OCI-LY7 (cell line): Measurements from ENCODE around the gene ZNF232. TPM values are rescaled to one million over a fixed set of nuclear protein-coding genes. Genes with fewer than 3 reads are reported as not detected.
"Not testable (repeated sequence)": the region's sequence is repeated elsewhere in the genome, so short reads cannot be mapped to it uniquely, and the experiment has no call there.

Experiments
- BruUV-seq: library from RNA; stranded (reverse); fragments of 400-500 nt; replicated peaks from 2 replicates; lab custom pipeline; 2021; lab: Mats Ljungman, UMichigan
- CTCF ChIA-PET: fragments of 300-600 bp; sonication (Branson Sonifier 250); formaldehyde crosslinking; loops from one replicate; lab custom pipeline; 2022; ENCODE audit warnings: antibody characterized with exemption; ENCODE audit not compliant: unreplicated experiment; lab: Charles Lee
- POLR2A ChIA-PET: fragments of 300-600 bp; sonication (Branson Sonifier 250); formaldehyde crosslinking; loops from one replicate; lab custom pipeline; 2022; ENCODE audit warnings: antibody characterized with exemption; lab: Charles Lee
- DNase-seq: peaks from one replicate; pipeline ENCODE4 v3.0.0-alpha.2; 2015; ENCODE audit warnings: low spot score
- H2AFZ ChIP-seq: fragments of 200-600 bp; sonication (generic), shearing (Covaris generic); 2 replicates; pipeline ENCODE4 v1.6.1; 2014; ENCODE audit warnings: mild to moderate bottlenecking, antibody characterized with exemption, low read length, moderate library complexity
- H3K27ac ChIP-seq: fragments of 200-600 bp; sonication (generic); 2 replicates; pipeline ENCODE4 v1.5.1; 2014; ENCODE audit warnings: mixed run types, low read depth, mild to moderate bottlenecking, moderate library complexity, low read length, inconsistent platforms; ENCODE audit not compliant: poor library complexity, severe bottlenecking
- H3K36me3 ChIP-seq: fragments of 200-600 bp; sonication (generic); 2 replicates; pipeline ENCODE4 v1.6.1; 2014; ENCODE audit warnings: mild to moderate bottlenecking, antibody characterized with exemption, low read length, moderate library complexity, mixed read lengths; ENCODE audit not compliant: insufficient read depth
- H3K4me1 ChIP-seq: fragments of 200-600 bp; sonication (generic); 2 replicates; pipeline ENCODE4 v1.5.1; 2014; ENCODE audit warnings: mild to moderate bottlenecking, low read length; ENCODE audit not compliant: insufficient read depth, poor library complexity, severe bottlenecking
- H3K4me2 ChIP-seq: fragments of 200-600 bp; sonication (generic); 2 replicates; pipeline ENCODE4 v1.6.1; 2014; ENCODE audit warnings: mild to moderate bottlenecking, low read length
- H3K4me3 ChIP-seq: fragments of 200-600 bp; sonication (generic); 2 replicates; pipeline ENCODE4 v1.5.1; 2014; ENCODE audit warnings: mild to moderate bottlenecking, low read depth, low read length; ENCODE audit not compliant: poor library complexity, severe bottlenecking
- H3K79me2 ChIP-seq: fragments of 200-600 bp; sonication (generic); 2 replicates; pipeline ENCODE4 v1.6.1; 2016; ENCODE audit warnings: low read depth, mild to moderate bottlenecking, low read length, moderate library complexity, mixed read lengths; ENCODE audit not compliant: insufficient read depth
- H3K9me2 ChIP-seq: fragments of 200-600 bp; sonication (generic); 2 replicates; pipeline ENCODE4 v1.6.1; 2016; ENCODE audit warnings: mild to moderate bottlenecking, low read length, mixed read lengths; ENCODE audit not compliant: insufficient read depth
- H3K9me3 ChIP-seq: fragments of 200-600 bp; sonication (generic); 2 replicates; pipeline ENCODE4 v1.6.1; 2014; ENCODE audit warnings: mild to moderate bottlenecking, mixed run types, low read length, mixed read lengths
- H4K20me1 ChIP-seq: fragments of 200-600 bp; sonication (generic); 2 replicates; pipeline ENCODE4 v1.6.1; 2014; ENCODE audit warnings: mild to moderate bottlenecking, antibody characterized with exemption, low read length, moderate library complexity, mixed read lengths; ENCODE audit not compliant: insufficient read depth
- CTCF ChIP-seq: fragments of 200-600 bp; sonication (generic); conservative IDR thresholded peaks from 2 replicates; pipeline ENCODE4 v1.5.1; 2014; ENCODE audit warnings: mild to moderate bottlenecking, antibody characterized with exemption, low read length, moderate library complexity, mixed read lengths
- EZH2phosphoT487 ChIP-seq: fragments of 200-600 bp; sonication (generic); IDR thresholded peaks from 2 replicates; pipeline ENCODE4 v1.6.1; 2018; ENCODE audit warnings: low read depth, borderline replicate concordance, mild to moderate bottlenecking, mixed run types, antibody characterized with exemption, low read length, moderate library complexity, mixed read lengths
- intact Hi-C: fragments of 100-400 bp; cut with micrococcal nuclease; formaldehyde crosslinking; loops from one replicate; pipeline ENCODE4 v1.10.0; 2022; ENCODE audit not compliant: unreplicated experiment
- total RNA-seq, 2 experiments: library from RNA; depleted of rRNA in 1 of 2; stranded (reverse); fragments of >200 nt in 1 of 2; shearing (Covaris generic) in 1 of 2; gene quantifications; 2 replicates each; pipeline ENCODE4 v1.2.3, GENCODE V29; 2014 to 2022

ZNF232 gene
- total RNA-seq, 2 experiments from 2014 or later, result 21.3 to 28.3 TPM

GRCh38 chr17:5136580-5137412 lies 25.1 kb upstream of the ZNF232 start:
- intact Hi-C loops, H3K27ac ChIP-seq, H3K79me2 ChIP-seq, CTCF ChIA-PET, H4K20me1 ChIP-seq, BruUV-seq, POLR2A ChIA-PET, H3K4me1 ChIP-seq, H3K4me2 ChIP-seq, H3K9me3 ChIP-seq, H3K36me3 ChIP-seq, H3K9me2 ChIP-seq, DNase-seq, H2AFZ ChIP-seq, H3K4me3 ChIP-seq: not testable (repeated sequence)

GRCh38 chr17:5135726-5136579 lies 24.3 kb upstream of the ZNF232 start:
- no peak for DNase-seq
- H3K4me2 ChIP-seq, result no peak overlapping the region
- no peak overlapping the region for H2AFZ ChIP-seq
- POLR2A ChIA-PET, result no interaction called here
- no peaks in the 10 kb centered on the region for H3K9me2 ChIP-seq
- no peaks in the 10 kb centered on the region for H3K4me1 ChIP-seq
- no peak overlapping the region for H3K27ac ChIP-seq
- H3K4me3 ChIP-seq, result no peak overlapping the region
- TF ChIP-seq CTCF (no peak), EZH2phosphoT487 (no peak)
- H3K36me3 ChIP-seq, result no peaks in the 10 kb centered on the region
- H3K79me2 ChIP-seq, result no peaks in the 10 kb centered on the region
- H3K9me3 ChIP-seq, result no peaks in the 10 kb centered on the region
- BruUV-seq, result no TSS peak
- H4K20me1 ChIP-seq, result no peaks in the 10 kb centered on the region
- CTCF ChIA-PET, result no interaction called here
- intact Hi-C loops, result no loop called here

GRCh38 chr17:5135131-5135712 lies 23.5 kb upstream of the ZNF232 start:
- H3K4me3 ChIP-seq, H3K4me2 ChIP-seq, POLR2A ChIA-PET, H2AFZ ChIP-seq, H3K36me3 ChIP-seq, H3K79me2 ChIP-seq, intact Hi-C loops, H3K27ac ChIP-seq, CTCF ChIA-PET, H4K20me1 ChIP-seq, H3K9me3 ChIP-seq, H3K4me1 ChIP-seq, H3K9me2 ChIP-seq, BruUV-seq, DNase-seq: not testable (repeated sequence)

GRCh38 chr17:5134571-5134970 lies 22.9 kb upstream of the ZNF232 start:
- H3K27ac ChIP-seq, H2AFZ ChIP-seq, H3K79me2 ChIP-seq, H4K20me1 ChIP-seq, CTCF ChIA-PET, H3K4me3 ChIP-seq, H3K9me3 ChIP-seq, BruUV-seq, H3K36me3 ChIP-seq, DNase-seq, H3K9me2 ChIP-seq, intact Hi-C loops, H3K4me1 ChIP-seq, H3K4me2 ChIP-seq: not testable (repeated sequence)
- POLR2A ChIA-PET, result interaction anchor here (1.2 kb wide), 1 partner anchor 20 kb away, joined by 4 read pairs; no protein-coding TSS in a partner anchor

GRCh38 chr17:5133961-5134360 lies 22.3 kb upstream of the ZNF232 start:
- H3K9me2 ChIP-seq, DNase-seq, H3K9me3 ChIP-seq, CTCF ChIA-PET, BruUV-seq, H4K20me1 ChIP-seq, intact Hi-C loops, H3K27ac ChIP-seq, H2AFZ ChIP-seq, H3K79me2 ChIP-seq, H3K4me1 ChIP-seq, H3K4me3 ChIP-seq, H3K4me2 ChIP-seq, H3K36me3 ChIP-seq: not testable (repeated sequence)
- POLR2A ChIA-PET, result interaction anchor here (1.2 kb wide), 1 partner anchor 20 kb away, joined by 4 read pairs; no protein-coding TSS in a partner anchor
